Epidermal melanocyte (primary cell): ENCODE data around the gene ITPRID2.
"Not testable (repeated sequence)": the region's sequence is repeated elsewhere in the genome, so short reads cannot be mapped to it uniquely, and the experiment has no call there.

Source experiments
- DNase-seq: peaks from one replicate; pipeline ENCODE4 v3.0.0; 2011; ENCODE audit warnings: low spot score; ENCODE audit not compliant: insufficient read length

The ITPRID2 gene

GRCh38 chr2:181916726-181917718 lies 25.5 kb downstream of the ITPRID2 start:
- DNase-seq, result no peak

GRCh38 chr2:181918188-181918587 lies 26.7 kb downstream of the ITPRID2 start:
- no peak for DNase-seq

- DNase-seq, result no peak
Measured at GRCh38 chr2:181923121-181923520, 31.6 kb downstream of the ITPRID2 start.

GRCh38 chr2:181924336-181924735 lies 32.8 kb downstream of the ITPRID2 start:
- no peak for DNase-seq

- no peak for DNase-seq
Measured at GRCh38 chr2:181934694-181935093, 43.2 kb downstream of the ITPRID2 start.

- DNase-seq, result no peak
Measured at GRCh38 chr2:181937473-181937872, 45.9 kb downstream of the ITPRID2 start.

- DNase-seq, result no peak
Measured at GRCh38 chr2:181943411-181944124, 52.0 kb downstream of the ITPRID2 start.

- DNase-seq, result no peak
Measured at GRCh38 chr2:181944164-181944913, 52.8 kb downstream of the ITPRID2 start.

- no peak for DNase-seq
Measured at GRCh38 chr2:181944914-181945291, 53.4 kb downstream of the ITPRID2 start.

GRCh38 chr2:181946444-181947127 lies 55.1 kb downstream of the ITPRID2 start:
- no peak for DNase-seq

- DNase-seq, result no peak
Measured at GRCh38 chr2:181947273-181947672, 55.7 kb downstream of the ITPRID2 start.

- no peak for DNase-seq
Measured at GRCh38 chr2:181948227-181948626, 56.7 kb downstream of the ITPRID2 start.

- no peak for DNase-seq
Measured at GRCh38 chr2:181949047-181949446, 57.5 kb downstream of the ITPRID2 start.

GRCh38 chr2:181952404-181953226 lies 61.1 kb downstream of the ITPRID2 start:
- no peak for DNase-seq

- DNase-seq, result peak; percentile 48
Measured at GRCh38 chr2:181953881-181954537, 62.5 kb downstream of the ITPRID2 start.

- DNase-seq, result no peak
Measured at GRCh38 chr2:181954538-181954883, 63.0 kb downstream of the ITPRID2 start.

- no peak for DNase-seq
Measured at GRCh38 chr2:181955010-181955409, 63.5 kb downstream of the ITPRID2 start.

GRCh38 chr2:181955866-181956265 lies 64.3 kb downstream of the ITPRID2 start:
- not testable (repeated sequence) for DNase-seq

- no peak for DNase-seq
Measured at GRCh38 chr2:181957668-181958067, 66.1 kb downstream of the ITPRID2 start.

- DNase-seq, result no peak
Measured at GRCh38 chr2:181958726-181959125, 67.2 kb downstream of the ITPRID2 start.
